ENCODE measurements around the gene RAP1GAP.
"Not testable (repeated sequence)": the region's sequence is repeated elsewhere in the genome, so short reads cannot be mapped to it uniquely, and the experiment has no call there.

Gene RAP1GAP

GRCh38 chr1:21641967-21642739 lies 27.0 kb downstream of the RAP1GAP start:
- DNase-seq, result no peak

DNA sequence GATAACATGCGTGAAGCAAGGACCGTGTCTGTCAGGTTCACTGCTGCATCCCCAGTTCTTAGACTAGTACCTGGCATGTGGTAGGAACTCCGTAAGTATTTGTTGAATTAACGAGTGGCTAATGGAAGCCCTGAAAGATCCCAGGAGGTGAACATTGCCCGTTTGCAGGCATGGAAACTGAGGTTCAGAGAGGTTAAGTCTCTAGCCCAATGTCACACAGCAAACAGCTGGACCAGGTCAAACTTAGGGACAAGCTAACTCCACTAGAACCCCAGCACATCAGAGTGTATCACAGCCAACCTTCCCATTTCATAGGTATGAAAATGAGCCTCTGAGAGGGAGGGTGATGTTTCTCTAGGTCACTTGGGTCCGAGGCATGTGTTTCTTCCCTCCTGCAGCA lies 27.6 kb downstream of the RAP1GAP start:
- no peak for DNase-seq

DNA sequence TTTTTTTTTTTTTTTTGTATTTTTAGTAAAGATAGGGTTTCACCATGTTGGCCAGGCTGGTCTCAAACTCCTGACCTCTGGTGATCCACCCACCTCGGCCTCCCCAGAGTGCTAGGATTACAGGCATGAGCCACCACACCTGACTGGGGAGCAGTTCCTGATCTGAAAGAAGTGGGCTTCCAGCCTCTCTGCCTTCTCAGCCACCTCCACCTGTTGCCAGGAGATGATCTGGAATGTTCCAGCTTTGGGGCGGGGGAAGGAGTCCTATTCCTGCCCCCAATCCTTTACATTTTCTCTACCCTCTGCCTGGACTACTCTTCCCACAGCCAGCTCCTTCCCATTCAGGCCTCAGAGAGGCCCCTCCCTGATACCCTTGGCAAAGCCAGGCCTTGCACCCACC lies 28.1 kb downstream of the RAP1GAP start:
- no peak for DNase-seq

- DNase-seq, result no peak
Measured at GRCh38 chr1:21640653-21641052, 28.5 kb downstream of the RAP1GAP start.

- no peak for DNase-seq
Measured at GRCh38 chr1:21639594-21640041, 29.5 kb downstream of the RAP1GAP start.

- no peak for DNase-seq
Measured at GRCh38 chr1:21638531-21639341, 30.4 kb downstream of the RAP1GAP start.

- no peak for DNase-seq
Measured at GRCh38 chr1:21637514-21637913, 31.6 kb downstream of the RAP1GAP start.

DNA sequence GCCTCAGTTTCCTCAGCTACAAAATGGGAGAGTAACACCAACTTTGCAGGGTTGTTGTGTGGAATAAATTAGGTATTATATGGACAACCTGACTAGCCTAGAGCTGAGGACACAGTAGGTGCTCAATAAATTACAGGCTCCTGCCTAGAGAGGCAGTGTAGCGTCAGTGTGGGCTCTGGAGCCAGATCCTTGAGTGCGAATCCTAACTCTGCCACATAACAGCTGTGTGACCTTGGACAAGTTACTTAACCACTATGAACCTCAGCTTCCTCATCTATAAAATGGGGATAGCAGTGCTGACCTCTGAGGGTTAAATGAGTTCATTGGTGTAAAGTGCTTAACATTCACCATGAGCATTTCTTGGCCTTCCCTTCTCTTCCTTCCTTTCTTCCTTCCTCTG lies 33.1 kb downstream of the RAP1GAP start:
- DNase-seq, result no peak

DNA sequence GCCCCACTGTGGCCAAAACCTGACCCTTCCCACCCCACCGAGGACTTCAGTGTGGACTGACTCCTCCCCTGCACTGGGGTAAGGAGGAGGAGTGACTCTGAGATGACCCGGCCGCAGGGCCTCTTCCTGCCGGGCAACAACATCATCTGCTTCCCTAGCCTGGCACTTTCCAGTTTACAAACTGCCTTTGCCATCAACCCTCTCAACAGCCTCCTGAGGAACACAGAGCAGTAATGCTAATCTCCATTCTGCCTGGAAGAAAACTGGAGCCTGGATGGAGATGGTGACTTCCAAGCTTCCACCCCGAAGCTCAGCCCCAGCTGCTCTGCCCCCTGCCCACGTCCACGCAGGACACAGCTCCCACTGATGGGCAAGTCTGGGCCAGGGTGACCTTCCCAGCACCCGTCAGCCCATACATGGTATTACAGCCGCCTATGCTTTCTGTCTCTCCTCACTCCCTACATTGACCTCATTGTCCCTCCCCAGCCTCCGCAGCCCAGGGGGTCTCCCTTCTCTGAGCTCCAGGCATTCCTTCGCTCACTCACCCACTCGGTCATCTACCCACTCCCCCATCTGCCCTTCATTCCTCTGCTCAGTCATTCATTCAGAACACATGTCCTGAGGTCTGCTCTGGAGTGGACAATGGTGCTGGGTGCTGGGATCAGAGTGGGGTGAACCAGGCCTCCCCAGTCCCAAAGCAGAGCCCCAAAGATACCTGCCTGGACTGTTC lies 34.2 kb downstream of the RAP1GAP start:
- DNase-seq, result no peak

GRCh38 chr1:21633992-21634805 lies 35.0 kb downstream of the RAP1GAP start:
- DNase-seq, result no peak

- no peak for DNase-seq
Measured at GRCh38 chr1:21633141-21633755, 35.9 kb downstream of the RAP1GAP start.

- no peak for DNase-seq
Measured at GRCh38 chr1:21631944-21632887, 36.9 kb downstream of the RAP1GAP start.

DNA sequence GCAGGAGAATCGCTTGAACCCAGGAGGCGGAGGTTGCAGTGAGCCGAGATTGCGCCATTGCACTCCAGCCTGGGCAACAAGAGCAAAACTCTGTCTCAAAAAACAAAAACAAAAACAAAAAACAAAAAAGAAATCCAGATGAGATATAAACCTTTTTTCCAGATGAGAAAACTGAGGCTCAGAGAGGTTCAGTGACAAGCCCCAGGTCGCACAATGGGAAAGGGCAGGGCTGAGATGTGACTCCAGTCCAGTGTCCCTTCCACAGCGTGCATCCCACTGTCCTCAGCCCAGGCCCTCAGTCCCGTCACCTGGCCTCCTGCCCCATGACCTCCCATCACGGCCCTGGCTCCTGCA lies 37.6 kb downstream of the RAP1GAP start:
- not testable (repeated sequence) for DNase-seq

DNA sequence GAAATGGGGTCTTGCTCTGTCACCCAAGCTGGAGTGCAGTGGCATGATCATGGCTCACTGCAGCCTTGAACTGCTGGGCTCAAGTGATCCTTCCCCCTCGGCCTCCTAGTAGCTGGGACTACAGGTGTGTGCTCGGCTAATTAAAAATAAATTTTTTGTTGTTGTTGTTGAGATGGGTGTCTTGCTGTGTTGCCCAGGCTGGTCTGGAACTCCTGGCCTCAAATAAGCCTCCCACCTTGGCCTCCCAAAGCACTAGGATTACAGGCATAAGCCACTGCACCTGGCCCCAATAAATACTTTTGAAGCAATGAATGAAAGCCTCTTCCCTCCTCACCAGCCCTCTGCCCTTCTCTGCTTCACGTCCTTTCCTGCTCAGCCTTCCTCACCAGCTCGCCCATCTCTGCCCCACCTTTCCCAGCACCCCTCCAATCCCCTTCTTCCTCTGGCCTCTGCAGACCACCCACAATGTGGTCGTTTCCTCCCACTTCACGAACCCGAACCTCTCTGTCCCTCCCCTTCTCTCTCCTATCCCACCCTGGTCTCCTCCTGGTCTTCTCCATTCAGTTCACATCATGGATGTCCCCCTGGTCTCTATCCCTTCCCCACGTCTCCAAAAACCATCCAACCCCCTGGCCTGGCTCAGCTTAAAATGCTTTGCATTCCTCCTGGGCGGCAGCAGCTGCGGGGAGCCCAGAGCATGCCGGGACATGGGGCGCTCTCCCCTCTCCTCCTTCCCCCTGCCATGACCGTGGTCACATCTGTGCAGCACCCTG lies 38.4 kb downstream of the RAP1GAP start:
- no peak for DNase-seq

- DNase-seq, result no peak
Measured at GRCh38 chr1:21629971-21630370, 39.2 kb downstream of the RAP1GAP start.

GRCh38 chr1:21628798-21629393 lies 40.3 kb downstream of the RAP1GAP start:
- no peak for DNase-seq

DNA sequence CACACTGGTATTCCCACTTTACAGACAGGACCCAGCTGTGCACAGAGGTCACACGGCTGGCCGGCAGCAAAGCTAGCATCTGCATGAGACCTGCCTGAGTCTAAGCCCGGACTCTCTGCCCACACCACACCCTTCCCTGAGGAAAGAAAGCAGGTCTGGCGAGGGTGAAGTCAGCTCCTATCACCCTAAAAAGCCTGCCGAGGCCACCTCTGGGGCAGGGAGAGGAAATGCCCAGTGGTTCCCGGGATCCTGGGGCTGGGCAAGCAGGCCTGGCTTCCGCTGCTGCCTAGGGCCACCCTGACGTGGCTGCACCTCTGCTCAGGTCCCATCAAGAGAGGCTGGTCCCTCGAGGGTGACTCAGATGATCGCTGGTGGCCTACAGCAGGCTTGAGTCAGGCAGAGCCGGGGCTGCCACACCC lies 42.2 kb downstream of the RAP1GAP start:
- no peak for DNase-seq

GRCh38 chr1:21625390-21626190 lies 43.6 kb downstream of the RAP1GAP start:
- no peak for DNase-seq

Measured in cerebellar nuclear complex (tissue), 1 donor.